Activated CD4-positive, CD25-positive, alpha-beta regulatory T cell treated with anti-CD3 and anti-CD28 coated beads, Interleukin-2, amount 50 U/mL, for 24 hours (primary cell): ENCODE measurements around the gene CCER1.

Experiments used
- ATAC-seq, 2 donors: fragments of 150-1000 bp; cut with Tn5 transposase; one replicate each; pipeline ENCODE4 v1.10.0; 2021; ENCODE audit warnings: mild to moderate bottlenecking in 1 of 2, moderate library complexity in 1 of 2

The CCER1 gene

DNA sequence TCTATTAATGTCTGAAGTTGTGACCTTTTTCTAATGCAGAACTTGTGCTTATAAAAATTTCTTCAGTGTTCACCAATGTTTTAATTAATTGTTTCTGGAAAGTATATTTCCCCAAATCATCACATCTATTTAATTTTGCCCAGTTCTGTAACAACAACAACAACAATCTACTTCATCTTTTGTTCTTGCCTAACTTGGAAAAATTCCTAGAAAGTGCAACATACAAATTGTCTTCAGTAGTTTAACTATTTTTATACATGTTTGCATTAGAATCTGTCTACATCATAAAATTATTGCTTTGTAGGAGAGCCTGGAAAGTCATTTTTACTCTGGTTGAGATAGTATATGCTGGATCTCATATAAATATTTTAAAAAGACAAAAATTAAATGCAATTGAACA lies 38.5 kb downstream of the CCER1 start:
- ATAC-seq = no peak

DNA sequence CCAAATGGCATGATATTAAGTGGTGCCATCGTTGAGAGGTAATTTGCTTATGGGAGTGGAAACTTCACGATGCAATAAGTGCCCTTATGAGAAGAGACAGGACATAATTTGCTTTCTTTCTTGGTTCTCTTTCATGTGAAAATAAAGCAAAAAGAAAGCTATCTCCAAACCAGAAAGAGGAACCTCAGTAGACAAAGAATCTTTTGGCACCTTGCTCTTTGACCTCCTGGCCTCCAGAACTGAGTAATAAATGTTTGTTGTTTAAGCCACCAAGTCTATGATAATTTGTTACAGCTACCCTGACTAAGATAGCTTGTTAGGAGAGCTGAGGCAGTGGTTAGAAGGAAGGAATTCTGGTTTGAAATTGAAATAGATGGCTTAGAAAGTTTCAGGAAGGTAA lies 39.6 kb downstream of the CCER1 start:
- no peak for ATAC-seq

DNA sequence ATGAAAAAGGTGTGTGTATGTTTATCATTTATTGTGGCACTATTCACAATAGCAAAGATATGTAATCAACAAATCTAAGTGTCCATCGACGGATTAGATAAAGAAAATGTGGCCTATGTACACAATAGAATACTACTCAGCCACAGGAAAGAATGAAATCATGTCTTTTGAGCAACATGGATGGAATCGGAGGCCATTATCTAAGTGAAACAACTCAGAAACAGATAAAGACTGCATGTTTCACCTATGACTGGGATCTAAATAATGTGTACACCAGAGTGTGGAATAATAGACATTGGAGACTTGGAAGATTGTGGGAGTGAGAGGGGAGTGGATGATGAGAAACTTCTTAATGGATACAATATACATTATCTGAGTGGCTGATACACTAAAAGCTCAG lies 44.0 kb downstream of the CCER1 start:
- no peak for ATAC-seq

DNA sequence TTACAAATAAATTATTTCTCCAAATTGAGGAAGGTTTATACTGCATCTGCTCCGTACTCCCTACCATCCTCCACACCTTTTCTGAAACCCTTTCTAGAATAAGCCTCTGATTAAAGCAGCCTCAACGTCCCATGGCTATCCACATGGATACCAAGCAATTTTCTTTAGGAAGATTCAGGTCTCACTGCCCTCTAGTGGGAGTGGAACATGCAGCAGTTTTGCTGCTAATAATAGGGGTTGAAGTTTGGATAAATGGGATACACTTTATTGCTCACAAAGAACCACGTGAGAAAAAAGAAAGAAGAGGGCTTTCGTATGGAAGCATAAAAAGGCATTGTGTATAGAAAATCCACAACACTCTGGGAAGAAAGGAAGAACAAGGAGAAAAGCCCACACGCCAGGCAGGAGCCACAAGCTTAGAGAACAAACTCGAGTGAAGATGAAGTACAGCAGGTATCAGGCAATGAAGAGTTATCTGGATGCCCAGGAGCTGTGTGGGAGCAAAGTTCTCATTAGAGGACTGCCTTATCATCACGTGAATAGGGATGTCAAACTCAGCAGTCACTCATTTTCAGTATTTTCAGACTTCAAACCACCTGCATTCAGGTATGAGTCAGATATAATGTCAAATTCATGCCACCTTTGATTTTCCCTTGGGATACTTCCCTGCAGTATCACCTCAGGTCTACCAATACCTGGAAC lies 45.8 kb downstream of the CCER1 start:
- no peak for ATAC-seq

DNA sequence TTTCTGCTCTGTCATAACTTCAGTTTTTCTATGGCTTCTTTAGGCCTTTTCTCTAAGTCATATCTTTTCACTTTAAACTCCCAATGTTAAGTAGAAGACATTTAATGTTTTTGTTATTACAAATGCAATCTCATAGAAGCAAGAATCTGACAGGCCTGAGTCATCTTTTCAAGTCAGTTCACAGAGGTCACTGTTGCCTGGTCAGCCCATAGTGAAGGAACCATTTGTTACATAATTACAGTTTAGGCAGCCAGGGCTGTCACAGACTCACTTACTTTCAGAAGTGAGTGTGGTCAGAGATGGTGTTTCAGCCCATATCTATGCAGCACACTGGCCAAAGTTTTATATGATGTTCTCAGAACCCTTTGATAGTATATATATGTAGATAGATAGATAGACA lies 46.5 kb downstream of the CCER1 start:
- no peak for ATAC-seq

DNA sequence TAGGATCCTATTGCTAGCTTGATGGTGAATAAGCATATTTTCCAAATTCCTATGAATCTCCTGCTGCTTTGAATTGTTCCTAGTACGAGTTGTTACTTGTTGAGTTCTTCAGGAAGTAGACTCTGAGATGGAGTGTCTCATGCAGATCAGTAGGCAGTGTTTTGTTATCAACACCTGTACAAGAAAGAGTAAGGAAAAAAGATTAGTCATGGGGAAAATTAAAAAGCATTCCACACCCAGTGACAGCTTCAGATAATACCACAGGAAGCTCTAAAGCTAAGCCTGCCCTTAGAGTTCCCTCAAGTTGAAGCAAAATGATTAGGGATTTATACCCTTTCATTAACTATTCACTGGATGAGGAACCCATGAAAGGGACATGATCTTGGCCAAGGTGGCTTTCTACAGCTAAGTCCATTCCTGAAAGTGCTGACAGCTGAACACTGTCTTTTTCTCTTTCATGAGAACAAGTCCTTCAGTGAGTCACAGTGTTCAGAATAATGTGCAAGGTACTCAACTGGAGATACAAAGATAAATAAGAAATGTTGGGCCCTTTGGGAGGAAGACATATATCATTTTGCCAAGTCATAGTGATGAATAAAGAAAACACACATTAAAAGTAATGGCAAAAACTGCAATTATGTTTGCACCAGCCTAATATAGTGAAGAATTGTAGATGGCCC lies 49.1 kb downstream of the CCER1 start:
- no peak for ATAC-seq

DNA sequence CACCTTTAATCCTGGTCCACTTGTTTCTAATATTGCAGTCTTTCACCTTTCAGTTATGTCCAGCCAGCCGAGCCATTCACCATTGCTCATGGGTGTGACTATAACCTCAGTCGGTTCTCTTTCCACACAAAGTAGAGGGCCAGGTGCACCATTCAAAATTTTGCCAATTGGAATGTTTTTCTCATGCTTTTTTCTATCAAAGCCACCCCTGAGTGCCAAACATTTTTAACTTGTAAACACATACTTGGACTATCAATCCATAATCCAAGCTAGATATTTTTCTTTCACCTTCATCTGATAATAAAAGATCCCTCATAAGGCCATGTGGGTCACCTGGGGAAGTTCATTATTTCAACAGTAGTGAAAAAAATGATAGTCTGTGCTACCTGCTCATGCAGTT lies 52.4 kb downstream of the CCER1 start:
- ATAC-seq = no peak
